A549 (cell line): ENCODE data around the gene SH3PXD2A. TPM values are rescaled to one million over a fixed set of nuclear protein-coding genes. Genes with fewer than 3 reads are reported as not detected.

Experiments used
- ATAC-seq, 2 experiments: fragments of 200-7000 bp in 1 of 2; fragments of >200 bp in 1 of 2; cut with Nextera tagmentation in 1 of 2; cut with Tn5 transposase in 1 of 2; 3 replicates each; pipeline versions ENCODE4 v1.8.0 to v1.9.1; 2018 to 2020; ENCODE audit warnings: mild to moderate bottlenecking in 1 of 2, moderate library complexity in 1 of 2
- CTCF ChIA-PET: fragments of 300-600 bp; sonication (Branson Sonifier 250); formaldehyde crosslinking; extraction: SDS; loops from one replicate; lab custom pipeline; 2021; ENCODE audit warnings: antibody characterized with exemption, inconsistent platforms; lab: Yijun Ruan, JAX
- POLR2A ChIA-PET: fragments of 350-600 bp; formaldehyde crosslinking; extraction: SDS; loops from one replicate; lab custom pipeline; 2021; ENCODE audit warnings: antibody characterized with exemption, inconsistent platforms; lab: Yijun Ruan, JAX
- DNase-seq, 2 experiments: peaks; one replicate each; pipeline versions ENCODE4 v3.0.0 to v3.0.0-alpha.2; 2011 to 2016; ENCODE audit warnings: low read depth in 1 of 2, low spot score in 1 of 2
- FAIRE-seq: peaks from 2 replicates; lab custom pipeline; 2011; peaks lifted over from hg19 to GRCh38; lab: Jason Lieb, UNC
- H3K27ac ChIP-seq, 2 experiments: fragments of >200 bp; sonication (Bioruptor Twin); formaldehyde crosslinking; 3 replicates each; pipeline ENCODE4 v1.5.1; 2016 to 2017
- H3K4me1 ChIP-seq: fragments of >200 bp; sonication (Bioruptor Twin); formaldehyde crosslinking; 3 replicates; pipeline ENCODE4 v1.6.1; 2016
- H3K4me2 ChIP-seq: fragments of >200 bp; sonication (Bioruptor Twin); formaldehyde crosslinking; 3 replicates; pipeline ENCODE4 v1.6.1; 2016
- H3K4me3 ChIP-seq: fragments of >200 bp; sonication (Bioruptor Twin); formaldehyde crosslinking; 3 replicates; pipeline ENCODE4 v1.5.1; 2016
- H3K9me3 ChIP-seq: fragments of >200 bp; sonication (Bioruptor Twin); formaldehyde crosslinking; 3 replicates; pipeline ENCODE4 v1.6.1; 2016
- BCL3 ChIP-seq: fragments of >200 bp; sonication (Bioruptor Twin); formaldehyde crosslinking; IDR thresholded peaks from 3 replicates; pipeline ENCODE4 v1.6.1; 2016
- CEBPB ChIP-seq, 2 experiments: fragments of >200 bp in 1 of 2; sonication (Bioruptor Twin) in 1 of 2; formaldehyde crosslinking in 1 of 2; IDR thresholded peaks; 2 replicates each; pipeline ENCODE4 v1.6.1; 2012 to 2016
- CTCF ChIP-seq: fragments of >200 bp; sonication (Bioruptor Twin); formaldehyde crosslinking; IDR thresholded peaks from 3 replicates; pipeline ENCODE4 v1.5.1; 2016
- E2F6 ChIP-seq: IDR thresholded peaks from 2 replicates; pipeline ENCODE4 v1.6.1; 2012; ENCODE audit warnings: low read depth, borderline replicate concordance
- ELK1 ChIP-seq: fragments of 150-350 bp; IDR thresholded peaks from 2 replicates; pipeline ENCODE4 v1.6.1; 2014; ENCODE audit warnings: low read depth, mild to moderate bottlenecking, low read length
- ESRRA ChIP-seq: fragments of 150-350 bp; IDR thresholded peaks from 2 replicates; pipeline ENCODE4 v1.6.1; 2014; ENCODE audit warnings: mild to moderate bottlenecking, low read length, borderline replicate concordance
- FOSB ChIP-seq: fragments of 250-450 bp; sonication (Bioruptor Pico); IDR thresholded peaks from 2 replicates; pipeline ENCODE4 v1.5.0; 2020; ENCODE audit warnings: mild to moderate bottlenecking, moderate library complexity
- FOXS1 ChIP-seq: fragments of 250-450 bp; sonication (Bioruptor Pico); IDR thresholded peaks from 2 replicates; pipeline ENCODE4 v1.5.0; 2020; ENCODE audit warnings: mild to moderate bottlenecking, moderate library complexity
- HDAC2 ChIP-seq: fragments of 200-600 bp; sonication (generic); IDR thresholded peaks from 2 replicates; pipeline ENCODE4 v1.6.1; 2016
- HES2 ChIP-seq: fragments of >200 bp; sonication (Bioruptor Twin); formaldehyde crosslinking; IDR thresholded peaks from 2 replicates; pipeline ENCODE4 v1.6.1; 2016
- HEYL ChIP-seq: fragments of 250-450 bp; sonication (Bioruptor Pico); IDR thresholded peaks from 2 replicates; pipeline ENCODE4 v1.8.0; 2021; ENCODE audit warnings: mild to moderate bottlenecking, moderate library complexity
- HOXB13 ChIP-seq: fragments of 250-450 bp; sonication (Bioruptor Pico); IDR thresholded peaks from 2 replicates; pipeline ENCODE4 v1.5.0; 2020; ENCODE audit warnings: low read depth, mild to moderate bottlenecking, moderate library complexity
- HOXB5 ChIP-seq: fragments of 250-450 bp; sonication (Bioruptor Pico); IDR thresholded peaks from 2 replicates; pipeline ENCODE4 v1.5.0; 2020; ENCODE audit warnings: mild to moderate bottlenecking, moderate library complexity
- JUN ChIP-seq, 2 experiments: fragments of >200 bp; sonication (Bioruptor Twin); formaldehyde crosslinking; IDR thresholded peaks; 2 replicates in 1 of 2; 3 replicates in 1 of 2; pipeline ENCODE4 v1.6.1; 2016 to 2017
- MAFK ChIP-seq: fragments of 450-650 bp; IDR thresholded peaks from 2 replicates; pipeline ENCODE4 v1.6.1; 2014; ENCODE audit not compliant: partially characterized antibody
- MAZ ChIP-seq: fragments of 150-350 bp; IDR thresholded peaks from 2 replicates; pipeline ENCODE4 v1.6.1; 2014; ENCODE audit warnings: antibody characterized with exemption, low read depth, low read length, borderline replicate concordance
- MYC ChIP-seq: IDR thresholded peaks from 2 replicates; pipeline ENCODE4 v1.6.1; 2012; ENCODE audit warnings: mild to moderate bottlenecking, inconsistent platforms, low read length, improper control_type of control experiment, borderline replicate concordance
- NR3C1 ChIP-seq: fragments of >200 bp; sonication (Bioruptor Twin); formaldehyde crosslinking; IDR thresholded peaks from 3 replicates; pipeline ENCODE4 v1.6.1; 2017
- PBX3 ChIP-seq: IDR thresholded peaks from 2 replicates; pipeline ENCODE4 v1.6.1; 2012
- POLR2A ChIP-seq: IDR thresholded peaks from 2 replicates; pipeline ENCODE4 v1.6.1; 2012; ENCODE audit warnings: mild to moderate bottlenecking, low read length
- RARB ChIP-seq: fragments of 250-450 bp; sonication (Bioruptor Pico); IDR thresholded peaks from 2 replicates; pipeline ENCODE4 v1.8.0; 2021; ENCODE audit warnings: mild to moderate bottlenecking, moderate library complexity
- RCOR1 ChIP-seq: fragments of 150-350 bp; IDR thresholded peaks from 2 replicates; pipeline ENCODE4 v1.6.1; 2014; ENCODE audit warnings: antibody characterized with exemption, low read length, low read depth
- SMC3 ChIP-seq: fragments of >200 bp; sonication (Bioruptor Twin); formaldehyde crosslinking; IDR thresholded peaks from 3 replicates; pipeline ENCODE4 v1.6.1; 2018; ENCODE audit warnings: inconsistent platforms
- ZFP36 ChIP-seq: fragments of 450-650 bp; IDR thresholded peaks from 2 replicates; pipeline ENCODE4 v1.6.1; 2014; ENCODE audit warnings: borderline replicate concordance; ENCODE audit not compliant: partially characterized antibody
- ZNF302 ChIP-seq: fragments of 250-450 bp; sonication (Bioruptor Pico); IDR thresholded peaks from 2 replicates; pipeline ENCODE4 v1.9.0; 2021; ENCODE audit warnings: inconsistent platforms, mild to moderate bottlenecking, moderate library complexity
- ZSCAN20 ChIP-seq: fragments of 250-450 bp; sonication (Bioruptor Pico); IDR thresholded peaks from 2 replicates; pipeline ENCODE4 v1.8.0; 2022; ENCODE audit warnings: mild to moderate bottlenecking, moderate library complexity
- WGBS: methylation state at CpG from one replicate; pipeline ENCODE4 v1.1.6; 2017; ENCODE audit errors: missing lambda C conversion rate; 5-methylcytosine and 5-hydroxymethylcytosine counted together
- polyA plus RNA-seq, 4 experiments: library from polyadenylated mRNA; depleted of rRNA in 3 of 4; stranded (reverse); fragments of >200 nt; fragmentation: RNase III in 1 of 4; extraction: RNeasy Plus Mini Kit Qiagen cat#74134 plus additional on column Dnase treatment in 1 of 4; gene quantifications; 2 replicates in 3 of 4; 3 replicates in 1 of 4; pipeline ENCODE4 v1.2.3, GENCODE V29; 2011 to 2017

Gene SH3PXD2A
- polyA plus RNA-seq, 2 of the 4 experiments (the other 2 are of a cell fraction): 2.4 to 3.9 TPM

GRCh38 chr10:103627893-103628292 is 227.5 kb downstream of the SH3PXD2A start:
- TF ChIP-seq ZFP36: no peak
- no peak for TF ChIP-seq BCL3
- no peak for TF ChIP-seq NR3C1
- TF ChIP-seq HES2: no peak
- TF ChIP-seq ESRRA: no peak
- no peak for TF ChIP-seq JUN (IDR thresholded peaks at IDR 0.05)
- no peak for TF ChIP-seq HDAC2
- no peak for TF ChIP-seq HEYL
- TF ChIP-seq HOXB5 (CRISPR knock-in tag): no peak
- TF ChIP-seq MAFK: no peak
- TF ChIP-seq FOSB (CRISPR knock-in tag): no peak
- TF ChIP-seq POLR2A: no peak
- no peak for TF ChIP-seq FOXS1
- no peak for TF ChIP-seq CTCF
- Histone ChIP-seq H3K4me3 (no peak overlapping the region), H3K4me2 (no peak overlapping the region), H3K4me1 (no peaks in the 10 kb centered on the region), H3K9me3 (no peaks in the 10 kb centered on the region), H3K27ac (no peak overlapping the region)
- POLR2A ChIA-PET: no interaction called here
- no peak for FAIRE-seq
- CTCF ChIA-PET: interaction anchor here (0.7 to 5.2 kb wide), 7 partner anchors 9 to 148 kb away, joined by 3 to 16 read pairs (median 3); no protein-coding TSS in a partner anchor
- WGBS: 85% methylated on average over 13 of the region's 13 CpGs
- ATAC-seq: no peak
- no peak for DNase-seq

- H3K4me3 ChIP-seq: no peak overlapping the region
- no peak overlapping the region for H3K27ac ChIP-seq
- ATAC-seq (no peak), DNase-seq (no peak), FAIRE-seq (no peak)
- ChIA-PET POLR2A (no interaction called here), CTCF (interaction anchor here (0.6 to 5.2 kb wide), 9 partner anchors 21 to 147 kb away, joined by 3 to 16 read pairs (median 3); no protein-coding TSS in a partner anchor)
- no peak for TF ChIP-seq HOXB5 (CRISPR knock-in tag)
- no peak for TF ChIP-seq HES2
- no peak for TF ChIP-seq CEBPB (IDR thresholded peaks at IDR 0.05)
- no peak for TF ChIP-seq HOXB13 (CRISPR knock-in tag)
- TF ChIP-seq HEYL: no peak
- TF ChIP-seq MAZ: no peak
- TF ChIP-seq E2F6: no peak
- no peak for TF ChIP-seq MYC
- TF ChIP-seq PBX3: no peak
- no peak for TF ChIP-seq ESRRA
- TF ChIP-seq RARB (CRISPR knock-in tag): no peak
- TF ChIP-seq RCOR1: no peak
- TF ChIP-seq ELK1: no peak
- no peak for TF ChIP-seq ZSCAN20 (CRISPR knock-in tag)
- no peak for TF ChIP-seq ZNF302 (CRISPR knock-in tag)
- TF ChIP-seq SMC3: no peak
- TF ChIP-seq POLR2A: no peak
- no peaks in the 10 kb centered on the region for H3K9me3 ChIP-seq
- H3K4me1 ChIP-seq: no peaks in the 10 kb centered on the region
- H3K4me2 ChIP-seq: no peak overlapping the region
- 87% methylated on average over 22 of the region's 22 CpGs for WGBS
Observed at GRCh38 chr10:103627111-103627892, 228.1 kb downstream of the SH3PXD2A start.
